ENCODE results near the gene SPPL2B.

SPPL2B gene

GRCh38 chr19:2334986-2335846 is 6.7 kb downstream of the SPPL2B start:
- no peaks in the 10 kb centered on the region for H3K27me3 ChIP-seq (ENCODE audit: low read length)
- no peaks in the 10 kb centered on the region for H3K79me2 ChIP-seq (ENCODE audit: insufficient read depth, low read length)
- H3K9me3 ChIP-seq (ENCODE audit: insufficient read depth, low read length) = no peaks in the 10 kb centered on the region
- no peak overlapping the region for H3K27ac ChIP-seq (ENCODE audit: low read depth, low read length)
- H3K9ac ChIP-seq (ENCODE audit: low read length) = no peak overlapping the region
- no peak overlapping the region for H3K4me3 ChIP-seq (ENCODE audit: insufficient read depth, low read length, poor library complexity, severe bottlenecking)
- H3F3A ChIP-seq (ENCODE audit: insufficient read depth) = 0 out of 2 replicates have a peak, but pooled peaks cover 4% of the 10 kb centered on the region
- no peak overlapping the region for H2AFZ ChIP-seq (ENCODE audit: low read depth, low read length, severe bottlenecking)
- 0 out of 2 replicates have a peak, but pooled peaks cover 4% of the 10 kb centered on the region for H4K20me1 ChIP-seq (ENCODE audit: low read depth, low read length)
- TF ChIP-seq EZH2phosphoT487 (conservative IDR thresholded peaks at IDR 0.05; ENCODE audit: low read length) = no peak
- no peak for TF ChIP-seq CTCF (IDR thresholded peaks at IDR 0.05; ENCODE audit: insufficient read depth, low read length, poor library complexity, severe bottlenecking)
- H3K4me2 ChIP-seq (ENCODE audit: low read depth, low read length, poor library complexity, severe bottlenecking) = no peak overlapping the region
- no peaks in the 10 kb centered on the region for H3K9me2 ChIP-seq (replicated peaks; ENCODE audit: insufficient read depth, low read length)
- no peaks in the 10 kb centered on the region for H3K36me3 ChIP-seq (ENCODE audit: low read length)

GRCh38 chr19:2335848-2336247 is 7.4 kb downstream of the SPPL2B start:
- no peaks in the 10 kb centered on the region for H3K27me3 ChIP-seq (ENCODE audit: low read length)
- TF ChIP-seq EZH2phosphoT487 (conservative IDR thresholded peaks at IDR 0.05; ENCODE audit: low read length) = no peak
- no peak overlapping the region for H3K4me3 ChIP-seq (ENCODE audit: insufficient read depth, low read length, poor library complexity, severe bottlenecking)
- no peaks in the 10 kb centered on the region for H3K36me3 ChIP-seq (ENCODE audit: low read length)
- no peak overlapping the region for H3K27ac ChIP-seq (ENCODE audit: low read depth, low read length)
- H3K79me2 ChIP-seq (ENCODE audit: insufficient read depth, low read length) = no peaks in the 10 kb centered on the region
- H3K9me2 ChIP-seq (replicated peaks; ENCODE audit: insufficient read depth, low read length) = no peaks in the 10 kb centered on the region
- H3K4me2 ChIP-seq (ENCODE audit: low read depth, low read length, poor library complexity, severe bottlenecking) = no peak overlapping the region
- H3K9me3 ChIP-seq (ENCODE audit: insufficient read depth, low read length) = no peaks in the 10 kb centered on the region
- H2AFZ ChIP-seq (ENCODE audit: low read depth, low read length, severe bottlenecking) = no peak overlapping the region
- no peak overlapping the region for H3K9ac ChIP-seq (ENCODE audit: low read length)
- H4K20me1 ChIP-seq (ENCODE audit: low read depth, low read length) = 0 out of 2 replicates have a peak, but pooled peaks cover 4% of the 10 kb centered on the region
- H3F3A ChIP-seq (ENCODE audit: insufficient read depth) = 0 out of 2 replicates have a peak, but pooled peaks cover 4% of the 10 kb centered on the region

- H3K9ac ChIP-seq (ENCODE audit: low read length) = no peak overlapping the region
- no peak overlapping the region for H3K27ac ChIP-seq (ENCODE audit: low read depth, low read length)
- no peaks in the 10 kb centered on the region for H3K36me3 ChIP-seq (ENCODE audit: low read length)
- no peak overlapping the region for H3K4me3 ChIP-seq (ENCODE audit: insufficient read depth, low read length, poor library complexity, severe bottlenecking)
- H3F3A ChIP-seq (ENCODE audit: insufficient read depth) = no peaks in the 10 kb centered on the region
- H3K4me2 ChIP-seq (ENCODE audit: low read depth, low read length, poor library complexity, severe bottlenecking) = no peak overlapping the region
- no peaks in the 10 kb centered on the region for H3K9me3 ChIP-seq (ENCODE audit: insufficient read depth, low read length)
- no peaks in the 10 kb centered on the region for H3K27me3 ChIP-seq (ENCODE audit: low read length)
- H2AFZ ChIP-seq (ENCODE audit: low read depth, low read length, severe bottlenecking) = no peak overlapping the region
- 0 out of 2 replicates have a peak, but pooled peaks cover 2% of the 10 kb centered on the region for H4K20me1 ChIP-seq (ENCODE audit: low read depth, low read length)
- H3K79me2 ChIP-seq (ENCODE audit: insufficient read depth, low read length) = no peaks in the 10 kb centered on the region
- no peak for TF ChIP-seq CTCF (IDR thresholded peaks at IDR 0.05; ENCODE audit: insufficient read depth, low read length, poor library complexity, severe bottlenecking)
- no peak for TF ChIP-seq EZH2phosphoT487 (conservative IDR thresholded peaks at IDR 0.05; ENCODE audit: low read length)
- H3K9me2 ChIP-seq (replicated peaks; ENCODE audit: insufficient read depth, low read length) = no peaks in the 10 kb centered on the region
Observed at GRCh38 chr19:2336528-2337328, 8.2 kb downstream of the SPPL2B start.

Data from SU-DHL-6 (cell line).